HCT116 (cell line): ENCODE data around the gene GPATCH8. TPM values are rescaled to one million over a fixed set of nuclear protein-coding genes. Genes with fewer than 3 reads are reported as not detected.

ENCODE experiments used
- ATAC-seq: fragments of 200-7000 bp; cut with Tn5 transposase; 2 replicates; pipeline ENCODE4 v1.9.1; 2020; ENCODE audit warnings: mild to moderate bottlenecking, moderate library complexity
- BruUV-seq: library from RNA; stranded (reverse); fragments of 400-500 nt; replicated peaks from 2 replicates; lab custom pipeline; 2021; lab: Mats Ljungman, UMichigan
- CTCF ChIA-PET: fragments of 300-600 bp; sonication (Branson Sonifier 250); formaldehyde crosslinking; loops from one replicate; lab custom pipeline; 2021; ENCODE audit warnings: antibody characterized with exemption; lab: Charles Lee
- POLR2A ChIA-PET: fragments of 300-600, 350-600 bp; sonication (Branson Sonifier 250); formaldehyde crosslinking; loops from one replicate; lab custom pipeline; 2021; ENCODE audit warnings: antibody characterized with exemption; lab: Charles Lee
- RAD21 ChIA-PET, 2 experiments: fragments of 300-600 bp; sonication (Branson Sonifier 250); formaldehyde crosslinking; loops; one replicate each; lab custom pipeline; 2023; ENCODE audit warnings: low total read pairs in 2 of 2; ENCODE audit not compliant: uncharacterized antibody in 2 of 2, unreplicated experiment in 2 of 2, low non-redundant PET in 1 of 2; lab: Charles Lee
- DNase-seq: peaks from one replicate; pipeline ENCODE4 v3.0.0-alpha.2; 2010; ENCODE audit warnings: low read depth, low spot score
- H2AFZ ChIP-seq: fragments of 200-600 bp; shearing (Covaris generic), sonication (generic); 2 replicates; pipeline ENCODE4 v1.6.1; 2017; ENCODE audit warnings: low read depth, mixed run types, mixed read lengths, antibody characterized with exemption, low read length; ENCODE audit not compliant: poor library complexity, severe bottlenecking
- H3K27ac ChIP-seq: 2 replicates; pipeline ENCODE4 v1.5.1; 2012; ENCODE audit warnings: low read depth, low read length
- H3K27me3 ChIP-seq: fragments of 200-600 bp; sonication (generic); 2 replicates; pipeline ENCODE4 v1.6.1; 2016; ENCODE audit warnings: mixed run types, low read length, mixed read lengths; ENCODE audit not compliant: insufficient read depth
- H3K36me3 ChIP-seq, 2 experiments: fragments of 200-500 bp in 1 of 2; fragments of 200-600 bp in 1 of 2; sonication (Bioruptor generic) in 1 of 2; sonication (generic) in 1 of 2; 2 replicates each; pipeline versions ENCODE4 v1.5.1 to v1.6.1; 2014 to 2016; ENCODE audit warnings: low read length in 2 of 2, inconsistent platforms in 1 of 2, mixed read lengths in 1 of 2, mixed run types in 1 of 2; ENCODE audit not compliant: insufficient read depth in 2 of 2, control insufficient read depth in 1 of 2
- H3K4me1 ChIP-seq, 2 experiments: fragments of 200-600 bp in 1 of 2; sonication (generic) in 1 of 2; 2 replicates each; pipeline versions ENCODE4 v1.5.1 to v1.6.1; 2012 to 2017; ENCODE audit warnings: low read length in 2 of 2, inconsistent platforms in 1 of 2, mild to moderate bottlenecking in 1 of 2, mixed read lengths in 1 of 2, mixed run types in 1 of 2, moderate library complexity in 1 of 2; ENCODE audit not compliant: insufficient read depth in 2 of 2, control insufficient read depth in 1 of 2
- H3K4me2 ChIP-seq: fragments of 200-600 bp; sonication (generic); 2 replicates; pipeline ENCODE4 v1.6.1; 2017; ENCODE audit warnings: mixed run types, low read length, mixed read lengths
- H3K4me3 ChIP-seq, 2 experiments: fragments of 200-600 bp in 1 of 2; sonication (generic) in 1 of 2; replicated peaks in 1 of 2; 2 replicates each; pipeline ENCODE4 v1.5.1; 2011 to 2016; ENCODE audit warnings: low read length in 2 of 2, control low read depth in 1 of 2, low read depth in 1 of 2, mild to moderate bottlenecking in 1 of 2, mixed read lengths in 1 of 2, mixed run types in 1 of 2
- H3K79me2 ChIP-seq: fragments of 200-600 bp; sonication (generic); 2 replicates; pipeline ENCODE4 v1.6.1; 2017; ENCODE audit warnings: mild to moderate bottlenecking, mixed run types, low read length, moderate library complexity, mixed read lengths; ENCODE audit not compliant: insufficient read depth
- H3K9ac ChIP-seq: fragments of 200-600 bp; sonication (generic); 2 replicates; pipeline ENCODE4 v1.6.1; 2016; ENCODE audit warnings: low read length, mixed read lengths
- H3K9me2 ChIP-seq: fragments of 200-600 bp; sonication (generic), shearing (Covaris generic); 2 replicates; pipeline ENCODE4 v1.6.1; 2017; ENCODE audit warnings: mixed run types, mild to moderate bottlenecking, moderate library complexity; ENCODE audit not compliant: insufficient read depth
- H3K9me3 ChIP-seq, 2 experiments: fragments of 200-500 bp in 1 of 2; fragments of 200-600 bp in 1 of 2; sonication (Bioruptor generic) in 1 of 2; sonication (generic) in 1 of 2; 2 replicates each; pipeline ENCODE4 v1.6.1; 2014 to 2017; ENCODE audit warnings: low read length in 2 of 2, mixed read lengths in 2 of 2, inconsistent platforms in 1 of 2, low read depth in 1 of 2, mild to moderate bottlenecking in 1 of 2, mixed run types in 1 of 2, moderate library complexity in 1 of 2; ENCODE audit not compliant: control insufficient read depth in 1 of 2, insufficient read depth in 1 of 2
- H4K20me1 ChIP-seq: fragments of 200-600 bp; sonication (generic), shearing (Covaris generic); 2 replicates; pipeline ENCODE4 v1.6.1; 2017; ENCODE audit warnings: mixed run types, mild to moderate bottlenecking, moderate library complexity; ENCODE audit not compliant: insufficient read depth
- ATF3 ChIP-seq: IDR thresholded peaks from 2 replicates; pipeline ENCODE4 v1.6.1; 2012
- EGR1 ChIP-seq: IDR thresholded peaks from 2 replicates; pipeline ENCODE4 v1.6.1; 2012; ENCODE audit warnings: low read depth
- EZH2 ChIP-seq: fragments of 200-600 bp; sonication (generic); IDR thresholded peaks from 2 replicates; pipeline ENCODE4 v1.6.1; 2017; ENCODE audit warnings: antibody characterized with exemption, mixed run types
- JUND ChIP-seq: IDR thresholded peaks from 2 replicates; pipeline ENCODE4 v1.6.1; 2012
- SRF ChIP-seq: IDR thresholded peaks from 2 replicates; pipeline ENCODE4 v1.6.1; 2012; ENCODE audit warnings: low read depth
- ZBTB33 ChIP-seq: IDR thresholded peaks from 2 replicates; pipeline ENCODE4 v1.6.1; 2011; ENCODE audit warnings: mild to moderate bottlenecking, low read length, moderate library complexity; ENCODE audit not compliant: insufficient replicate concordance; ENCODE audit errors: extremely low read depth
- intact Hi-C: fragments of 100-400 bp; cut with micrococcal nuclease; formaldehyde crosslinking; loops from 2 replicates; pipeline ENCODE4 v1.10.0; 2022
- total RNA-seq: library from RNA; stranded (reverse); gene quantifications from one replicate; pipeline ENCODE4 v1.2.1, GENCODE V29; 2021; ENCODE audit not compliant: unreplicated experiment
- TF ChIP-seq, protein P1 (sequence below): IDR thresholded peaks from 2 replicates; pipeline ENCODE4 v1.6.1; 2012

GPATCH8 gene
- total RNA-seq, 1 experiment from 2014 or later: 28.7 TPM

DNA sequence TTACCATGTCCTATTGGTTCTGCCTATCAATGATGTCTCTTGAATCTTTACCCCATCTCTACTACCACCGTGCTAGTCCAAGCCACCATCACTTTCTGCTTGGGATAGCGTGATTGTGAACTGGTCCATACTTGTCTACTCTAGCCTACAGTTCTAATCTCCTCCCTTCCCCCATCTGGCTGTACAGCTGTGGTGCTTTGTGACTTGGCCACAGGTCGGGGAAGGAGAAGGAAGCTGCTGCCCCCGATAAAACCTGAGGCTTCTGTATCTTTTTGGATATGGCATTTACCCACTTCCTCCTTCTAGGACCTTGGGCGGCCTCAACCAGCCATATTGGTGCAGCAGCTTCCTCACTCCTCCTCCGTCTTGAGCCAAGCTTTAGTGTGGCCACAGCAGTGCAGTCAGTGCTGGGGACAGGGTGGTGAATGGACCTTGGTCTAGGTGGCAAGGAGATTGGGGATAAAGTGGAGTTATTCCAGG lies 113.4 kb downstream of the GPATCH8 start:
- H3K4me3 ChIP-seq: no peak overlapping the region
- no peaks in the 10 kb centered on the region for H3K36me3 ChIP-seq
- ChIA-PET POLR2A (no interaction called here), RAD21 (no interaction called here), CTCF (no interaction called here)
- TF ChIP-seq EZH2: no peak
- no peak overlapping the region for H3K27ac ChIP-seq
- no peaks in the 10 kb centered on the region for H3K9me3 ChIP-seq
- H2AFZ ChIP-seq: no peak overlapping the region
- no peak for ATAC-seq
- no peaks in the 10 kb centered on the region for H4K20me1 ChIP-seq
- no peaks in the 10 kb centered on the region for H3K27me3 ChIP-seq
- intact Hi-C loops: no loop called here
- no peaks in the 10 kb centered on the region for H3K9me2 ChIP-seq
- peaks cover 4 to 15% of the 10 kb centered on the region in 2 experiments; a peak in 3 of 4 replicates for H3K4me1 ChIP-seq
- DNase-seq: no peak
- no peak overlapping the region for H3K4me2 ChIP-seq
- H3K9ac ChIP-seq: no peak overlapping the region
- BruUV-seq: no TSS peak
- H3K79me2 ChIP-seq: no peaks in the 10 kb centered on the region

GRCh38 chr17:44389281-44389680 lies 113.9 kb downstream of the GPATCH8 start, which contains the start of gene ITGA2B:
Gene ITGA2B, minus strand, starts transcription at chr17:44389649. Its CDS starts 176 bp downstream, at chr17:44389473.
- no peak within 1 kb of the TSS for H3K4me3 ChIP-seq
- DNase-seq (no peak), ATAC-seq (no peak)
- H3K9ac ChIP-seq: no peak within 1 kb of the TSS
- no peaks in the 10 kb centered on the region for H4K20me1 ChIP-seq
- H3K4me2 ChIP-seq: no peak within 1 kb of the TSS
- ChIA-PET POLR2A (no interaction called here), RAD21 (no interaction called here), CTCF (no interaction called here)
- intact Hi-C loops: no loop called here
- H3K27ac ChIP-seq: no peak within 1 kb of the TSS
- H3K9me2 ChIP-seq: no peaks in the 10 kb centered on the region
- no peak within 1 kb of the TSS for H2AFZ ChIP-seq
- TF ChIP-seq ZBTB33 (no peak), SRF (no peak), ATF3 (no peak), JUND (no peak), EGR1 (no peak)
- TF ChIP-seq, protein P1, sequence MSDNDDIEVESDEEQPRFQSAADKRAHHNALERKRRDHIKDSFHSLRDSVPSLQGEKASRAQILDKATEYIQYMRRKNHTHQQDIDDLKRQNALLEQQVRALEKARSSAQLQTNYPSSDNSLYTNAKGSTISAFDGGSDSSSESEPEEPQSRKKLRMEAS: no peak
- peaks cover 4 to 18% of the 10 kb centered on the region in 2 experiments; a peak in 3 of 4 replicates for H3K4me1 ChIP-seq
- H3K9me3 ChIP-seq: no peaks in the 10 kb centered on the region
- H3K27me3 ChIP-seq: no peaks in the 10 kb centered on the region
- H3K79me2 ChIP-seq: no peaks in the 10 kb centered on the region
- no TSS peak for BruUV-seq
- no peaks in the 10 kb centered on the region for H3K36me3 ChIP-seq
